GM18519 (cell line): ENCODE results near the gene CTTNBP2.

Experiments used
- ATAC-seq: cut with Tn5 transposase; IDR thresholded peaks from one replicate; pipeline ENCODE4 v1.9.1; 2021; ENCODE audit warnings: mild to moderate bottlenecking, moderate library complexity; ENCODE audit not compliant: unreplicated experiment, low FRiP score

The CTTNBP2 gene

GRCh38 chr7:117873310-117874190, at the start of gene CTTNBP2:
Gene CTTNBP2, minus strand, starts transcription at chr7:117873441. Its CDS starts 26 bp downstream, at chr7:117873415.
- no peak for ATAC-seq

DNA sequence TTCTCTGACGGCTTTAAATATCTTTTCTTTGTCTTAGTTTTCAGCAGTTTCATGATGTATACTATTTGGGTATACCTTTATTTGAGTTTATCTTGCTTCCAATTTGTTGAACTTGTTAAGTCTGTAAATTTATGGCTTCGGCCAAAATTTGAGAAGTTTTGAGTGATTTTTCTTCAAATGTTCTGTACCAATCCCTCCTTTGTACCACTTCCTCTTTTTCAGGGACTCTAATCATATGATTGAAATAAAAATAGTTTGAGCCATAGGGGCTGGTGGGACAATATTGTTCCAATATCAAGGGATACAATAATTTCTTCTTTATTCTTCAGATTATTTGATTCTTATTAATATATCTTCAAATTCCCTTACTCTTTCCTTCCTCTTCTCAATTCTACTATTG, 43.1 kb upstream of the CTTNBP2 start:
- ATAC-seq = no peak

DNA sequence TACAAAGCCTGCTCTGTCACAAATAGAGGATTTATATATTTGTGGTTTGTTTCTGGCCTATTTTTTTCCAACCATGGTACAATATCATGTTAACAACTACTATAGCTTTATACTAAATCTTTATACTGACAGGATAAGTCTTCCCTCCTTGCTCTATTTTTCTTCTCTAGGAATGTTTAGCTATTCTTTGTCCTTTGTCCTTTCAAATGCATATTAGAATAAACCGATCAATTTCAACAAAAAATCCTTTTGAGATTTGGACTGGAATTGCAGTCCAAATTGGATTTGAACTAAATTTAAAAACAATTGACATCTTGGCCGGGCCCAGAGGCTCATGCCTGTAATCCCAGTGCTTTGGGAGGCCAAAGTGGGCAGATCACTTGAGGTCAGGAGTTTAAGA, 39.2 kb upstream of the CTTNBP2 start:
- ATAC-seq = no peak

- ATAC-seq = no peak
These were observed 35.0 kb upstream of the CTTNBP2 start for GRCh38 chr7:117908031-117908795.

DNA sequence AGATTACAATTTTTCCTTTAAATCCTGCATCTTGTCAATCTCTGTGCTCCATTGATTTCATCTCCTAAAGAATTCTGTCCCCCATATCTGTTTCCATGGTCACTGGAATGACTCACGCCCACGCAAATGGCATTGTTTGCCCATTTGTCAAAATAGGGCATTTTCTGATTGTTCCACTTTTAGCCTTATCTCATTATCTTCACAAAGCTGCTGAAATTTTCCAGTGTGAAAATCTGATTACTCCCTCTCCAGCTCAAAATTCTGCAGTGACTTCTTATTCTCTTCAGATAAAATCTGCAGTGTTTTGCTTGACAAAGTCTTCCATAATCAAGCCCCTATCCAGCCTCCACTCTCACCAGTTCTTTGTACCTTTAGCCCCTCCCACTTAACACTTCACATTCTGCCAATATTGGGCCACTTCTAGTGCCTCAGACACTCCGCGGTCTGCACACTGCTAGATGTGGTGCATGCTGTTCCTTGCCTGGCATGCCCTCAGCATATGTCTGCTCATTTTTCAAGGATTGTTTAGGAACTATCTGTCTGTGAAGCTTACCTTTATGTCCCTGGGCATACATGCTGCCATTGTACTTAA, 33.9 kb upstream of the CTTNBP2 start:
- no peak for ATAC-seq

GRCh38 chr7:117902314-117902889, 29.2 kb upstream of the CTTNBP2 start:
- no peak for ATAC-seq

DNA sequence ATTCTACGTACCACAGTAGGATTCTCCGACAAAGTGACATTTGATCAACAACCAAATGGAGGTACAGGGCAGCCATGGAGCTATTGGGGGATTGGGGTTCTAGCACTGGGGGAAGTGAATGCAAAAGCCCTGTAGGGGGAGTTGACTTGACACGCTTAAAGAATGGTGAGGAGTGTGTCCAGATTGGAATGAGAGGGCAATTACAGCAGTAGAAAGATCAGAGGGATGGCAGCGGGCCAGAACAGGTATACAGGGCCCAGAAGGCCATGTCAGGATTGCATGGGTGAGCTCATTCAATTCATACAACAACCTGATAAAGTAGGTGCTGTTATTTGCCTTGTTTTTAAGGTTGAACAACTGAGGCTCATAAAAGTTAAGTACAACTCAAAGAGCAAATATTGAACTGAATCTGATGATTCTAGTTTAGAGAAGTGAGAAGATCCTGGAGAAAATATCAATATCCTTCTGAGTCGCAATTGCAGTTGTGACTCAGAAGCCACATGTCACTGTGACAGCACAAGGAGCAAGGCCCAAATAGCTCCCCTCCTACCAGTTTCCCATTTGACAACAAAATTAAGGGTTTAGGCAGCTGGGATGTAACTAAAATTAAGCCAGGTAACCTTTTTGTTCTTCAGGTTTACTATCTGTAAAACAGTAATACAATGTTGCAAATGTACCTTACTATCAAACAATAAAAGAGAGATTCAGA, 28.0 kb upstream of the CTTNBP2 start:
- no peak for ATAC-seq

GRCh38 chr7:117896339-117896738, 23.1 kb upstream of the CTTNBP2 start:
- ATAC-seq = no peak

DNA sequence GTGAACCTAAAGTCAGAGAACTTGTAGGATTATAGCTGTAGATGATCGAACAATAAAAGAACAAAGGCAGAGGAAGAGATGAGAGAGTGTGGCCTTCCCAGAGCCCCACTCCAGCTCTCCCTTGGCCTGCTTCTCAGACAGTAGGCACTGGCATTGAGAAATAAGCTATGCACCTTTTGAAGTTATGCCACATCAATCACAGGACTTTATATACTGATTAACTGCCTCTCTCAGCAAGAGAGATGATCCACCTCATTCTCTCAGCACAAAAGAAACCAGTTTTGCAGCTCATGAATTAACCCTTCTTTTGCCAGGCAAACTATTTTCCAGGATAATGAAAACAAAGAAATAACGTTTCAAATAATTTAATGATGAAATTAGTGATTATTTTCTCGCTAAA, 22.0 kb upstream of the CTTNBP2 start:
- ATAC-seq = no peak

DNA sequence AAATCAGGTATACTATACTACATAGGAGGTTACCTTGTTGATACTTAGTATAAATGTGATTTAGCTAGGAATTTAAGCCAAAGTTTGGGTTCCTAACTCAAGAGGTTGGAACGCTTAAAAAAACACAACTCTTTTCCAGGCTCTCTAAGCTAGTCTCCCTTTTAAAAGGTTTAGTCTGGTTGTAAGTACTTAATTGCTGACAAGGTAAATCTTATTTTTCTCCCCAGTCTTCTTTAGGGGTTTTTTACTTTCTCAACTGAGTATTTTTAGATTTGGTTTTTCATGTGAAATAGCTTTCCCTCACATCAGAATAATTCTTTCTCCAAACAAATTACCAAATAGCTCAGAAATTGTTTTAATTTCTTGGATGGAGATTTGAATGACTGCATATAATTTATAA, 20.8 kb upstream of the CTTNBP2 start:
- ATAC-seq = no peak

DNA sequence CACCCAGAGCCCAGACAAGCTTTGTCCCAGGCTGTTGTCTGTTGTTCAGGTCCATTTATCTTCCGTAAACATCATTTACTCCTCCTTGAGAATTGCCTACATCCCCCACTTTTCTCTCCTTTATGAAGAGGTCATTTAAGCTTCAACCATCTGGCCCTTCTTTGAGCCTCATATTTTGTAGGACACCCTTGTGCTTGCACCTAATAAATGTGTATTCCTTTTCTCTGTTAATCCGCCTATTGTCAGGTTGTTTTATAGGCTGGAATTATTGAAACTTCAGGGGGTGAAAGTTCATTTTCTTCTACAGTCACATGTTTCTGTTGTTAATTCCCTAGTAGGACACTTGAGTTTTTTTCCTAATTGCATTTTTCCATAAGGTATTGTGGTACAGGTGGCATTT, 19.6 kb upstream of the CTTNBP2 start:
- no peak for ATAC-seq

DNA sequence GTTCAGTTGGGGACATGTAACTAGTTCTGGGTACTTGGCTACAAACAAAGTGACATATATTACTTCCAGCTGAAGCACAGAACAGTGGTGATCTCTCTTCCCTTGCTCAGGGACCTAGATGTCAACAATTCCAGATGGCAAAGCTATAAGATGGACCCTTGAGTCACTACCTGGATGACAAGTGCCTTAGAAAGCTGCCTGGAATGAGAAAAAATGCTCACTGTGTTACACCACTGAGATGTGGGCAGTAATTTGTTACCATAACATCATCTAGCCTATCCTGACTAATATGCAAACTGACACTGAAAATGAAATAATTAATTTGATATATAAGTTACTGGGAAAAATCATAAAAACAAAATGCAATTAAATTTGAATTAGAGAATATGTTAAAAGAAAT, 16.4 kb upstream of the CTTNBP2 start:
- ATAC-seq = no peak

DNA sequence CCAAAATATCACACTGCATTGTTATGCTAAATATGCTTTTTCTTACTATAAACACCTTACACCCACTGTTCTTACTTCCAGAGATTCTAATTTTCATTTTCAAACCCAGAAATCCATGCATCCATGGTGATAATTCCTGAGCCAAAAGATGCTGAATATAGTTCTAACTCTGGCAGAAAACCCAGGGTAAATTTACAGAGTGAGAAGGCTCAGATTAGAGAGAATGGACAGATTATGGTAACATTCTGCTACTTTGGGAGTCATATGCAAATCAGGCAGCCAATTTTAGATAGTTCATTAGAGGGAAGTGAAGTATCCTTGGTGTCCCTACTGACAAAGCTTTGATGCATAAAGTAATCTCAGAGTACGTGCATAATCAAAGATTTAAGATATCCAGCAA, 15.4 kb upstream of the CTTNBP2 start:
- no peak for ATAC-seq

- no peak for ATAC-seq
These were observed 9.4 kb upstream of the CTTNBP2 start for GRCh38 chr7:117882594-117882993.

DNA sequence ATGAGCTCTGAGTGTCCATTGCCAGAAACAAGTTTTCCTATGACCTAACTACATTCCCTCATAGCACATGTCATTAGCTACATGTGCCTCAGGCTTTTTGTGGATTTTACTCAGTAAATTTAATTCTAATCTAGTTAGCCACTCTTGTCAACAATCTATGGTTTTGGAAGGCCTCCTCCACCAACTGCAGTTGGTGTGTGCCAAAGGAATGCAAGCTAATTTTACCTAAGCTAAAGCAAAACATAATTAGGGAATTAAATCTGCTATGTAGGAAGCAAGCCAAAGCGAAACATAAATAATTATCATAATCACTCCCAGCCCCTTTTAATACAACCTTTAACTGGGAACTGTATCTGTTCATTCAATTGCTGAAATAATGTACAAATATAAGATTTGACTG, 3.5 kb upstream of the CTTNBP2 start:
- ATAC-seq = no peak

GRCh38 chr7:117875566-117875965, 2.3 kb upstream of the CTTNBP2 start:
- no peak for ATAC-seq

GRCh38 chr7:117874191-117874700, 1.0 kb upstream of the CTTNBP2 start:
- ATAC-seq = no peak

- no peak for ATAC-seq
These were observed 506 bp downstream of the CTTNBP2 start for GRCh38 chr7:117872561-117873309.

GRCh38 chr7:117871778-117872538, 1.3 kb downstream of the CTTNBP2 start:
- ATAC-seq = no peak
